Measurements from ENCODE around the gene KCNIP1. TPM values are rescaled to one million over a fixed set of nuclear protein-coding genes. Genes with fewer than 3 reads are reported as not detected.

Gene KCNIP1
- total and polyA plus RNA-seq, 10 of the 15 experiments (the other 5 are each of a cell fraction or from before 2014, with no cell fraction given): not detected

GRCh38 chr5:170517411-170517810 lies 13.6 kb downstream of the KCNIP1 start (continued):
- TF ChIP-seq ZBTB11 (CRISPR knock-in tag; IDR thresholded peaks at IDR 0.05): no peak

GRCh38 chr5:170518277-170518676 lies 14.5 kb downstream of the KCNIP1 start:
- Histone ChIP-seq H3K4me2 (ENCODE audit: control insufficient read depth, insufficient read depth) (no peak overlapping the region), H3K27ac (ENCODE audit: control insufficient read depth, insufficient read depth) (no peak overlapping the region), H3K36me3 (ENCODE audit: control insufficient read depth in 2 of 2, insufficient read depth in 2 of 2, low read length in 1 of 2) (no peaks in the 10 kb centered on the region), H3K4me1 (ENCODE audit: control insufficient read depth, insufficient read depth, low read length) (no peaks in the 10 kb centered on the region), H3K9ac (ENCODE audit: control insufficient read depth, insufficient read depth, low read length) (no peak overlapping the region), H3K27me3 (replicated peaks in 1 of 2; ENCODE audit: control insufficient read depth in 2 of 2, insufficient read depth in 2 of 2, low read length in 1 of 2) (peaks cover 0 to 6% of the 10 kb centered on the region in 2 experiments; a peak in 3 of 4 replicates), H3K79me2 (ENCODE audit: control insufficient read depth, insufficient read depth, low read length) (no peaks in the 10 kb centered on the region), H3K4me3 (no peak overlapping the region), H2AFZ (ENCODE audit: control insufficient read depth, low read depth, low read length) (no peak overlapping the region), H3K9me3 (replicated peaks; ENCODE audit: control insufficient read depth, insufficient read depth, low read length) (no peaks in the 10 kb centered on the region), H4K20me1 (ENCODE audit: control insufficient read depth, insufficient read depth) (no peaks in the 10 kb centered on the region)
- no TSS peak for BruUV-seq (replicated peaks)
- ChIA-PET CTCF (no interaction called here), POLR2A (no interaction called here), SMC1A (ENCODE audit: uncharacterized antibody, unreplicated experiment) (no interaction called here), RAD21 (ENCODE audit: unreplicated experiment) (no interaction called here)
- in situ Hi-C loops (cut with MboI): no loop called here
- WGBS (ENCODE audit: insufficient coverage, insufficient replicate concordance, low lambda C conversion rate, missing lambda C conversion rate): 42% methylated on average over 5 of the region's 5 CpGs
- no peak for FAIRE-seq
- intact Hi-C loops (cut with micrococcal nuclease; ENCODE audit: unreplicated experiment): no loop called here
- DNase-seq (ENCODE audit: low read depth, low spot score): no peak
- ATAC-seq: no peak
- TF ChIP-seq HDGF (IDR thresholded peaks at IDR 0.05) (no peak), KDM1A (IDR thresholded peaks at IDR 0.05; ENCODE audit: borderline replicate concordance) (no peak), JUND (IDR thresholded peaks at IDR 0.05; ENCODE audit: low read depth, low read length) (no peak), PAX8 (IDR thresholded peaks at IDR 0.05) (no peak), RB1 (IDR thresholded peaks at IDR 0.05; ENCODE audit: borderline replicate concordance) (no peak), USF2 (IDR thresholded peaks at IDR 0.05; ENCODE audit: borderline replicate concordance, low read depth, low read length) (no peak), POU2F2 (IDR thresholded peaks at IDR 0.05; ENCODE audit: borderline replicate concordance, low read depth, low read length) (no peak)
- TF ChIP-seq, protein P1, sequence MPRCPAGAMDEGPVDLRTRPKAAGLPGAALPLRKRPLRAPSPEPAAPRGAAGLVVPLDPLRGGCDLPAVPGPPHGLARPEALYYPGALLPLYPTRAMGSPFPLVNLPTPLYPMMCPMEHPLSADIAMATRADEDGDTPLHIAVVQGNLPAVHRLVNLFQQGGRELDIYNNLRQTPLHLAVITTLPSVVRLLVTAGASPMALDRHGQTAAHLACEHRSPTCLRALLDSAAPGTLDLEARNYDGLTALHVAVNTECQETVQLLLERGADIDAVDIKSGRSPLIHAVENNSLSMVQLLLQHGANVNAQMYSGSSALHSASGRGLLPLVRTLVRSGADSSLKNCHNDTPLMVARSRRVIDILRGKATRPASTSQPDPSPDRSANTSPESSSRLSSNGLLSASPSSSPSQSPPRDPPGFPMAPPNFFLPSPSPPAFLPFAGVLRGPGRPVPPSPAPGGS (IDR thresholded peaks at IDR 0.05; ENCODE audit: borderline replicate concordance, insufficient read depth, low read depth, low read length, poor library complexity, severe bottlenecking): no peak

All from GM12878 (cell line).